ENCODE measurements around the gene RBM12.
"Not testable (repeated sequence)": the region's sequence is repeated elsewhere in the genome, so short reads cannot be mapped to it uniquely, and the experiment has no call there.

The RBM12 gene

DNA sequence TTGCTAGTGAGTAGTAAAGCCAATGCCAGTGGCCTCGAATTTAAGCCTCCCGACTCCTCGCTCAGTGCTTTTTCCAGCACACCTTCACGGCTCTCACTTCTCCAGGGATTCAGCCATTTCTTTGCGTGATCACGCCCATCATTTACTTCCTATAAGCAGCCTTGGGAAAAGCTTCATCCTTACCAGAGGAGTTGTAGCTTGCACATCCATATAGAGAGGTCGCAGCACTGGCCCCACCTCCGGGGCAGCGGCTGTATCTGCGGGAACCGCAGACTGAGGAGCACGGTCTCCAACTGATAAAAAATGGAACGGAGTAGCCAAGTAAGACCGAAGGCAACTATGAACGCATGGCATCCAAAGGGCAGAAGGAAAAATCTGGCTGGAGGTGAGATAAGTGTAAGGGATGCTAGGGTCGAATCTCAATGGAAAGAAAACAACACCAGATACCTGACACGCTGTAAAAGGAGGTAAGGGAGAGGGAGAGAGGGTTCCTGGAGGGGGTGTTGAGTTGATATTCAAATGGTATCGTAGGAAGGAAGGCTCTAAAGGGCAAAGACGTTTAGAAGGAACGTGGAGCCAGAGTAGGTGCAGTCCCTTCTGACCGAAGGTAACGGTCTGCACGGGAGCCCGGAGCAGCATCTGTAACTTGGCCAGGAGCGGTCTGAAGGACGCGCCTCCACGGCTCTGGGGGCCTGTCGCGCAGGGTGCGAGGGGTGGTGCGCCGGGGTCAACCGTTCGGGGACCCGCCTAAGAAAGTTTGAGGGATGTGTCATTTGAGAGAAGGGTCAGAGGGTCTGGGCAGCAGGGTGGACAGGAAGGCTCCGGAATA lies 33.8 kb upstream of the RBM12 start:
- DNase-seq: peak; percentile 34

DNA sequence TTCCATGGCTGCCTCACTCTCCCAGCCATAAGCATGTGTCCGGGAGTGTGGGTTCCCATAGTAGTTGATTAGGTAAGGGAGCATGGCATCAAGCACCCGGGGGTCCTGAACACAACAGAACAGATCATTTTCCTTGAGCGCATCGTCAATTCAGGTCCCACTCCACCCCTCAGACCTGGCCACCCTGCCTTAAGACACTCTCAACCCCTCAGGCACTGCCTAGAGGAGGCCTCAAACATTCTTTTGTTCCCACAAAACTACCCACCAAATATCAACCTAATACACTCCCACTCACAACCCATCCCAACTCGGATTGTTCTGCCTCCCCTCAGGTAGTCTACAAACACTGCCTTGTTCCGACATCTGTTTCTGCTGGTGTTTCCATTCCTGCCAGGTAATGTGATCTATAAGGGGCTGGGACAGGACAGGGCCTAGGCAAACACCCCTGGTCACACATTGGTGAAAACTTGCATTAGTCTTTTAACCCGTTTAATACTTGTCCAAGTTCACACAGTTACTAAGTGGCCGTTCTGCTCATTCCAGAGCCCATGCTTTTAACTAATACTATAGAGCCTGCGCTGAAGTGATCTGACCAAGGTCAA lies 33.1 kb upstream of the RBM12 start:
- no peak for DNase-seq

DNA sequence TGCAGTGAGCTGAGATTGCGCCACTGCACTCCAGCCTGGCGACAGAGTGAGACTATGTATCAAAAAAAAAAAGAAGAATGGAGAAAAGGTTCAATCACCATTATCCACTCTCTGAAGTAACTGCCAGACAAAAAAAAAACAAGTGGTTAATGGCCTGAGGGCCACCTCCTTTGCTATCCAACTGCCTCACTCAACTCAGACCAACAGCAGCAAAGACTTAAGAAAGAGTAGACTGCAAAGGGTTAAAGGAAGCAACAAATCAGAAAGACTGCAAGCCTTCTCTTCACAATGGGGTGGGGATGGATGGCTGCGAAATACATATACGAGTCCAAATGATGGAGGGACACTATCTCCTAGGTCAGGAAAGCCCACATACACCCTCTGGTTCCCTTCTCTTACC lies 31.3 kb upstream of the RBM12 start:
- DNase-seq: no peak

DNA sequence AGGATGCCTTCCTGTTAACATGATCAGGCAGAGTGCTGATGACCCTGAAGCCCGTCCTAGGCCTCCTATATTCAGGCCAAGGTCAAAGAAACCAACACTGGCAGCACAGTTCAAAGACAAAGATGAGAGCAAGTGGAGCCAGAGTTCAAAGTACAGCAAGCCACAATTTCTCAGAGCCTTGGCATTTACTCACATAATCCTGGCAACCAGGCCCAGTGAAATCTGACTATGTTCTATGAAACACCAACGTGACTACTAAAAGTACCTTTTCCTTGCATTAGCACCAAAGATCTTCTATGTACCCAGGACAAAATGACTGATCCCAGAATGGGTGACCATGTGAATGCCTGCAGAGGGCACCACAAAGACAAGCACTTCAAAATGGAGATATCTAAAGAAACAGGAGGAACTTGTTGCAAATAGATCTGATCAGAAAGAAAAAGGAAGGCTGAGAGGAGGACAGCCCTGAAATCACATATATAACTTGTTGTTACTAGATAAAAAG lies 30.6 kb upstream of the RBM12 start:
- no peak for DNase-seq

DNA sequence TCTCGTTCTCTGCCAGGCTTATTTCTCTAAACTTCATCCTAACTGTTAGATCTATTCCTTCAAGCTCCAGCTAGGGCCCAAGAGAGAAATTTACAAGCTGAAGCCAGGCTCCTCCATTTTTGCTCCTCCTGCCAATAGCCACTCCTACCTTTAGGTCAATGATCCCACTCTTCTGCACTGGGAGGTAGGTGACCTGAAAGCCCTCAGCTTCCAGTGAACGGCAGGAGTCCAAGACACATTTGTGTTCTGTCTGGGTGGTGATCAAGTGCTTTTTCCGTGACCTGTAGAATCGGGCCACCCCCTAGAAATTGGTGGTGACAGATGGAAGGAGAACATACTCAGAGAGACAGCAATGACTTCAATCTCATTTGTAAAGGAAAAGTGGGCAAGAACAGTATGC lies 25.6 kb upstream of the RBM12 start:
- no peak for DNase-seq

DNA sequence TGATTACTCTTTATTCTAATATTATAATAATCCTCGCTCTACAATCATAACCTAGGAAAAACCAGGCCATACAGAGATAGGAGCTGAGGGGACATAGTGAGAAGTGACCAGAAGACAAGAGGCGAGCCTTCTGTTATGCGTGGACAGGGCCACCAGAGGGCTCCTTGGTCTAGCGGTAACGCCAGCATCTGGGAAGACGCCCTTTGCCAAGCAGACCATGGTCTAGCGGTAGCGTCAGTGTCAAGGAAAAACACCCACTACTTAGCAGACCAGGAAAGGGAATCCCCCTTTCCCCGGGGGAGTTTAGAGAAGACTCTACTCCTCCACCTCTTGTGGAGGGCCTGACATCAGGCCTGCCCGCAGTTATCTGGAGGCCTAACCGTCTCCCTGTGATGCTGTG lies 22.2 kb upstream of the RBM12 start:
- not testable (repeated sequence) for DNase-seq

DNA sequence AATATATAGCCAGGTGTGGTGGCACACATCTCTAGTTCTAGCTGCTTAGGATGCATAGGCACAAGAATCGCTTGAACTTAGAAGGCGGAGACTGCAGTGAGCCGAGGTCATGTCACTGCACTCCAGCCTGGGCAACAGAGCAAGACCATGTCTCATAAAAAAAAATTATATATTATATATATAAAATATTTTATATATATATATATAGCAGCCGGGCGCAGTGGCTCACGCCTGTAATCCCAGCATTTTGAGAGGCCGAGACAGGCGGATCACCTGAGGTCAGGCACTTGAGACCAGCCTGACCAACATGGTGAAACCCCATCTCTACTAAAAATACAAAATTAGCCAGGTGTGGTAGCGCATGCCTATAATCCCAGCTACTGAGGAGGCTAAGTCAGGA lies 20.7 kb upstream of the RBM12 start:
- not testable (repeated sequence) for DNase-seq

DNA sequence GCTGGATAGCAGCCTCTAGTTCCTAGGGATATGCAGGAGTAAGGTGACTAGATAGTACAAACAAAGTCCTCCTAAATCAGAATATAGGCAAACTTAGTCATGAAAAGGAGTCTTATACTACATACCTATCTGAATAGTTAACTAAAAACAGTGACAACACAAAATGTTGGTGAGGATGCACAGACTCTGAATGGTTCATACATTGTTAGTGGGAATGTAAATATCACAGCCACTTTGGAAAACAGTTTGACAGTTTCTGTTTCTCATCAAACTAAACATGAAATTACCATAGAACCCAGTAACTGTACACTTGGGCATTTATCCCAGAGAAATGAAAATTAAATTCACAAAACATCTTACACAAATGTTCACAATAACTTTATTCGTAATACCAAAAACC lies 17.3 kb upstream of the RBM12 start:
- DNase-seq: no peak

DNA sequence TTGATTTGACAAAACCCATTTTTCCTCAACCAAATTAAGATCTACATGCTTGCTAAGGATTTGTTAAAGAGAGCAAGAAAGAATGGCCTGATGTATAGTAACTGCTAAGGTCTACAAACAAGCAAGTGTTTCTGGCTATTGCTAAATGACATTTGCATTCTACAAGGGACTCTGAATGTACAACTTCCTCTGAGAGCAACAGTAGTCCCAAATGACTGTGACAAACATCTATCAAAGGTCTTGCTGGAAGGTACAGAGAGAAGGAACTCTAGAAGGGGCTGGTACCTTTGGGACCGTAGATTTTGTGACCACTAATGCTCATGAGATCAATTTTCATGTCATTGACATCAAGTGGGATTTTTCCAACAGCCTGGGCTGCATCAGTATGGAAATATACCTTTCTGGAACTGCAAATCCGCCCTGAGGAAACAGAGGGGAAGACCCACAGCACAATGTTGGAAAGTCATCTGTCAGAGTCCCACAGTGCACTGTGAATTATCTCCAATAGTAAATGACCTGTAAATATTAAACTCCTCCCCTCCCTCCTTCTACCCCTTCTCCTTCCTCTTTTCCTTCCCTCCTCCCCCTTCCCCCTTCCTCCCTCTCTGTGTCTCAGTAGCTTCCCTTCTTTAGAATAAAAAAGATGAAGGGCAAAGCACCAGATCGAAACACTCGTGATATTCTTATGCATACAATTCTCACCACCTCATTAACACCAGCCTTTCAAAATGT lies 15.9 kb upstream of the RBM12 start:
- DNase-seq: no peak

DNA sequence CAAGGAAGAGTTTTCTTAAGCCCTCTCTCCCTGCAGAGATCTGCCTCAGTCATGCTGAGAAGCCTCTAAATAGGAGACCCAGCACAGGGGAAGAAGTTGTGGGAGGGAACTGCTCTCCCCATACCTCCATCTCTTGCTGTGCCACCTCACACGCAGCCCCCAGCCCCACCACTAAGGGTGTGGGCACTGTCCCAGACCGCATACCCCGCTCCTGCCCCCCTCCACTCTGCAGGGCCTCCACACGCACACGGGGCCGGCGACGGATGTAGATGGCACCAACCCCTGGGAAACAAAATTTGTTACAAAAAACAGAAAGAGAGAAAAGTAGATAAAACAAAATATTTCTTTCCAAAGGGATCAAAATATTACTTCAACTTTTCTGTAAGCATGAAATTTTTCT lies 10.2 kb upstream of the RBM12 start:
- DNase-seq: no peak

DNA sequence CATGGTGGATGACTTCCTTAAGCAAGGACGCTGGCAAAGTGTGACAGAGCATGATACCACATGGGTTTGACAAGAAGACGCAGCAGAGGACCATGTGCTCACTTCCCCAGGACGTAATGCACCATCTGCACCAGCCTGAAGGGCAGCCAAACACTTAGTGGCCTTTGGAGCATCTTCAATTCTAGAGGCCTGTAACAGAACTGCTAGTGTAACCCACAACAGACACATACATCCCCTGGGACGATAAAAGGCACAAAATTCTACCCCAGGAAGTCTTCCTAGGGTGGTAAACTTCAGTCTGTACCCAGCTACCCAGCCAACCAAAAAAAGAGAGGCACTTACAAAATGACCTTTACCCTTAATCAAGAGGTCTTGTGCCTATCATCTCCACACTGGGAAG lies 9.2 kb upstream of the RBM12 start:
- no peak for DNase-seq

DNA sequence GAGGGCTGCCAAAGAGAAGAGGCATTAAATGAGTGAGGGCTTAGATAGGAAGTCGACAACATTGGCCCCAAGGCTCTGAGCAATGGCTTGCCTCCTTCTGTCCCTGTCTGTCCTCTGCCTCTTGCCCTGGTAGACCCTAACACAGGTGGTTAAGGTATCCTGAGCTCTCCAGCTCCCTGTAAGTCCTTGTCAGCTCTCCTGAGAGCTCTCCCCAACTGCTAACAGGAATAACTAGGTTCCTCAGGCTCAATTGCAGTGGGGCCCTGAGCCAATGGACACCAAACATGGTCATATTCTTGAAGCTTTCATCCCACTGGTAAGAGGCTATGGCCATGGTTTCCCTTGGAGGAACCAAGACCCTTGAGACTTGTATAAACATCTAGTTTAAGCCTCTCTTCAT lies 5.0 kb upstream of the RBM12 start:
- DNase-seq: no peak

DNA sequence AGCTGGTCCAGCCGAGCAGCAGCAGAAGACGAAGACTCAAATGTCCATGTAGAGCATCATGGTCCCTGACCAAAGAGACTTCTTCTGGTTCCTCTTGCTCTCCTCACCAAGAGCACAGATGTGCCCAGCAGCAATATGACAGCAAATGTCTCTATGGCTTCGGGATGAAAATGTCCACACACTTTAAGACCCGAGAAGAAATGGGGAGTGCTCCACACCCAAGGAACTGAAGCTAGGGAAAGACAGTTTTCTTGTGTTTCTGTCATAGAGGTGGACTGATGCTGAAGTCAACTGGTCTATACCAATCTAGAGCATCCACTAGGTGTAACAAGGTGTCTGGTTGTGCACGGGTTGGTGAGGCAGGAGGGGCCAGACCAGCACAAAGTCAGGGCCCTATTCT lies 4.5 kb upstream of the RBM12 start:
- DNase-seq: no peak

DNA sequence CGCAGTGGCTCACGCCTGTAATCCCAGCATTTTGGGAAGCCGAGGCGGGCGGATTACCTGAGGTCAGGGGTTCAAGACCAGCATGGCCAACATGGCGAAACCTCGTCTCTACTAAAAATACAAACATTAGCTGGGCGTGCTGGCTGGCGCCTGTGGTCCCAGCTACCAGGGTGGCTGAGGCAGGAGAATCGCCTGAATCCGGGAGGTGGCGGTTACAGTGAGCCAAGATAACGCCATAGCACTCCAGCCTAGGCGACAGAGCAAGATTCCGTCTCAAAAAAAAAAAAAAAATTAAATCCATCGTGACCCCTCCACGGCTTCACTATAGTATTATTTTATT lies 1.2 kb upstream of the RBM12 start:
- no peak for DNase-seq

DNA sequence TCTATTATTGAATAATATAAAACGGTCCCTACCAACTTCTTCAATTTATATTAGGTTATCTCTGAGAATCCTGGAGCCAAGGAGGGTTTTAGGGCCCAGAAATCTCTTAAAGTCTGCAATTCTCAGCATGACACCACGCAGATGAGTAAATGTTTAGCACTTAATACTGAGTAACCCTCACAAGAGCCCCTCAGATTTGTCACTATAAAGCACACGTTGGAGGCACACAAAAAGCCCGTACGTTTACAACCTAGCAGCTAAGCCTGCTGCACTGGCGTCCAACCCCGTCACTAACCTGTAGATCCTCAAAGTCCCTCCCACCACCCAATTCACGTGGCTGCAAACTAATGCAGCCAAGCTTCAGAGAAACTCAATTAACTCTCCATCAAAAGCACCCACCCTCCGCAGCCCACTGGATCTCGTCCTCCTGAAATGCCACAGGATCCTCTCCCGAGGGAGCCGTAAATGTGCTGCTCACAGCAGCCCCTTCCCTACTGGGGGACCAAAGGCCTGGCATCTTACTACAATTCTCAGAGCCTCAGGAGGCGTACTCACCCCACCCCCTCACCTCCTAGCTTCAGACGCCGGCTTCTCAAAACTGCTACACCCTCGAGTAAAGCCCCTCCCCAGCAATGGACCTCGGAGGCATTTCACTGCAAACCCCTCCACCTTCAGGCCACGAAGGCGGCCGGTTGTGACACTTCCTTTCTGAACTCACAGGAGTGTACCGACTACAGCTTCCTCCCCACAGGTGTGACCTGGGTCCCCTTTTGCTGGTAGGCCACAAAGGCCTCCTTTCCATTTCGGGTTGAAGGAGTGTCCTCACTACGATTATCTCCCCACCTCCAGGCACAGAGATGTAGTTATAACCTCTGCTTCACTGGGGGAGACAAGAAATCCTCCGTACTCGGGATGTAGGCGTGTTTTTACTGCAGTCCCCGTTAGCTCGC lies 909 bp downstream of the RBM12 start:
- DNase-seq: peak; percentile 42

DNA sequence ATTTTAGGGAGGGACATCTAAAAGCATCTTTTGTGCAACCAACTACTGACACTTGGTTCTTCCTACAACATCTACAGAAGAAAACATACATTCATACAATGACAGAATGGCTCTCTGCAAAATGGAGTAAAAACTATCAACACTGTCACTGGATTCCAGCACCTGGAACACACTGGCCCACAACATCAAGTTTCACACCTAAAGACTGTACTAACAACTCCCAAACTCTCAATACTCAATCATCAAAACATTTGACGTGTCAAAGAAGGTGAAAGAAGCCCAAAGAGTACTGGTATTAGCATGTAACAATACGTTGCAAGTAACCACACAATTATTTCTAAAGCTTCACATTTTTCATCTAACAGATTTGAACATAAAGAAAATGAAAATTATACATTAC lies 2.1 kb downstream of the RBM12 start:
- DNase-seq: no peak

DNA sequence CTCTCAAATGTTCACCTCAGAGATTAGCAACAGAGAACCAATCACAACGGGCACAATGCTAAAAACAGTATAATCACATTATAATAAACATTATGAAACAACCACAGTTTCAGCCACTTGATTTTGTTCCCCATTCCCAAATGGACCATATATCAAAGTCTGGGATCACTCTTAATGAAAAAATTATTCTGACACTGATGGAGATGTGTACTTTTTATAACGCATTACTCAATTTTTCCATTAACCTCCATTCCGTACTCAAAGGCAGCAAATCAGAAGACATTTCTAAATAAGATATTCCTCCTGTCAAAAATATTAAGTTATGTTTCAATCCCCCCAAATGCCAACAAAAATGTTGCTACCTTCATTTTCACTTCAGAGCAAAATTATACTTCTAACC lies 2.8 kb downstream of the RBM12 start:
- DNase-seq: no peak

DNA sequence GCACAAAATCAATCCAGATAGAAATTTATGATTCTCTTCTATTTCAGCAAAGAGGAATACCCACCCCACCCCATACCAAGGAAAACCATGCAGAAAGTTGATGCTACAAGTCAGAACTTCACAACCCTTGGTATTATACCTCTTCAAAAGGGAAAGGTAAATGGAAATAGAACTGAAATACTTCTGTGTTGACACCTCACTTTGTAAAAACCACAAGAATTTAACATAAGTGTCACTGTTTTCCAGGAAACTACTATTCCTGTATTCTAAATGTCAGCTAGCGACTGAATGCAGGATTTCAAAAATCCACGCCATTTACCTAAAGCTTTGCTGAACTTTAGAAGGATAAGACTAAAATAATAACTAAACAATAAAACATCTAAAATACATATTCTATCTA lies 3.6 kb downstream of the RBM12 start:
- DNase-seq: no peak

DNA sequence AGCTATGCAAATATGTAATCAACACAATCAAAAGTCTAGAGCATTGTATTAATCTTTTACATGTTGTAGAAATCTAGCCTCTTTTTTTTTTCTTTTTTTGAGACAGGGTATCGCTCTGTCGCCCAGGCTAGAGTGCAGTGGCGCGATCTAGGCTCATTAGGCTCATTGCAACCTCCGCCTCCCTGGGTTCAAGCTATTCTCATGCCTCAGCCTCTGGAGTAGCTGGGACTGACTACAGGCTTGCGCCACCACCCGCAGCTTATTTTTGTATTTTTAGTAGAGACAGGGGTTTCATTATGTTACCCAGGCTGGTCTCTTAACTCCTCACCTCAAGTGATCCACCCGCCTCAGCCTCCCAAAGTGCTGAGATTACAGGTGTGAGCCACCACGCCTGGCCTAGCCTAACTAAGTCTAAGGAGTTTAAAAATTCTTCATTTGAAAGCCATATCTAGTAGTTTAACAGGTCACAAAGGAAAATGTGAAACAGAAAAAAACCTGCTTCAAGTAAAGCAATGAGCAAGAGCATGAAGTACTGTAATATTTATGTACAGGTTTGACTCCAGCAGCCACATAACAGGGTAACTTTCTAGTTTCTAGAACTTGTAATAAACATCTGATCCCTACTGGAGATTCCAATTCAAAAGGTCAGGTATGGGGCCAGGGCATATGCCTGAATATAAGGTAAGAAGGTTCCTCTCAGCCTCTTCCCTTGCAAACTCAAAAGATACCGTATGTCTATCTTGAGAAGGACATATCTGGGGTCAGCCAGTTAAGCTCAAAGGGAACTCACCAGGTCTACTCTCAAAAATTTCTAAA lies 4.4 kb downstream of the RBM12 start:
- no peak for DNase-seq

DNA sequence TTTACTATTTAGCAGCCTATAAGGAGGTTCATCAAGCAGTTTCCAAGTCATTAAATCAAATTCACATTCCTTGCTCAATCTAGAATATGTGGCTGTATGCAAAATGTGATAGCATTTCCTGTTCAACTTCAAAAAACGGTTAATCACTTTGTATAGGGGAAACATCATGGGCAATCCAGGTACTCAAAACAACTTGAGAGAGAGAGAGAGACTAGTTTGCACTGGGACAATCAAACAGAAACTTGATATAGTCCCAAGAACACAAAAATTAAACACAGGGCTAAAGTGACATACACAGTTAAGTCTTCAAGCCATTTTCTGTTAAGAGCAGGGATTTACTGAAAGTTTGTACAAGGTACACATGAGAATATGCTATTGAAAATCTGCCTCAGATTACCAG lies 7.4 kb downstream of the RBM12 start:
- DNase-seq: no peak

DNA sequence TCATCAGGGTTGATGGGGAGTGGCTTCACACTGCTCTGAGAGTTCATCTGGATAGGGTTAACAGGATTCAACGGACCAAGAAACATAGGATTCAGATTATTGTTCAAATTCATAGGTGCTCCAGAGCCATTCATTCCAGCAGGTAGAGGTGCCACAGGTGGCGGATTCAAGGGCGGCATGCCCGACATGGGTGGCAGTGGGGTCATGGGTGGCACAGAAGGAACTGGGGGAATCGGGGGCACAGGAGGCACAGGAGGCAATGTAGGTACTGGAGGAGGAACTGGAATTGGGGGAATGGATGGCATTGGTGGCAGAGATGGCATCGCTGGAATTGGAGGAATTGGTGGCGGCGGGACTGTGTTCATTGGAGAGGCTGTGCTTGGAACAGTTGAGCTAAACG lies 10.3 kb downstream of the RBM12 start:
- DNase-seq: no peak

DNA sequence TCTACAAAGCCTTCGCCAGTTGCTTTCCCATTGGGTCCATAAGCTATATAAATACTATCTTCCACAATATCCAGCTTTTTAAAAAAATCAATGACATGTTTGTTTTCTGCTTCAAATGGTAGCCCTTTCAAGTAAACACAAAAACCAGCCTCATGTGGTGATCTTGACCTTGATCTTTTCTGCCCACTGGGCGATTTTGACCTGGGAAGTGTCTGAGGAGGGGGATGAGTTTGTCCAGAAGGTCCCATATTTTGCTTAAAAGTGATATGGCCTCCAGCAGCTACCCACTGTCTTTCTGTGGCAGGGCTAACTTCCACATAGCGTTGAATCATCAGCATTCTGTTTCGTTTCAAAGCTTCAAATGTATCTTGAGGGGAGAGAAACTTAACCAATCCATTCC lies 10.8 kb downstream of the RBM12 start:
- no peak for DNase-seq

All from left hindlimb (tissue), 1 donor.